K562 (cell line): ENCODE measurements around the gene GABARAP. TPM values are rescaled to one million over a fixed set of nuclear protein-coding genes. Genes with fewer than 3 reads are reported as not detected.
A peak's percentile ranks its signal among the peaks of the same experiment; 100 is the strongest.

Source experiments
- CBX3 ChIP-seq, 2 experiments: IDR thresholded peaks; 1 replicate in 1 of 2; 2 replicates in 1 of 2; pipeline ENCODE4 v1.6.1; 2012; ENCODE audit warnings: inconsistent platforms in 2 of 2, low read length in 2 of 2, borderline replicate concordance in 1 of 2, control low read depth in 1 of 2
- ELF2 ChIP-seq: fragments of 250-450 bp; sonication (Bioruptor Pico); IDR thresholded peaks from 2 replicates; pipeline ENCODE4 v1.5.0; 2021; ENCODE audit warnings: mild to moderate bottlenecking
- KDM1A ChIP-seq, 2 experiments: fragments of 450-650 bp; IDR thresholded peaks; 2 replicates each; pipeline ENCODE4 v1.6.1; 2016; ENCODE audit warnings: mild to moderate bottlenecking in 2 of 2
- MLX ChIP-seq, 2 experiments: fragments of 450-650 bp in 1 of 2; sonication (generic) in 1 of 2; formaldehyde crosslinking; conservative IDR thresholded peaks; 2 replicates each; pipeline versions ENCODE4 v1.4.0 to v1.8.1; 2020 to 2022; ENCODE audit warnings: mild to moderate bottlenecking in 1 of 2, missing genetic modification reagents in 1 of 2
- RHOXF2B ChIP-seq: fragments of 250-450 bp; sonication (Bioruptor Pico); conservative IDR thresholded peaks from 2 replicates; pipeline ENCODE4 v1.5.1; 2021
- RNF219 ChIP-seq: fragments of 250-450 bp; sonication (Bioruptor Pico); IDR thresholded peaks from 2 replicates; pipeline ENCODE4 v1.5.0; 2022; ENCODE audit warnings: mild to moderate bottlenecking
- ZBTB11 ChIP-seq, 3 experiments: fragments of 200-800 bp in 1 of 3; fragments of 250-450 bp in 1 of 3; fragments of 450-650 bp in 1 of 3; sonication (Bioruptor Pico) in 1 of 3; sonication (Bioruptor generic) in 1 of 3; formaldehyde crosslinking in 1 of 3; IDR thresholded peaks; 2 replicates each; pipeline versions ENCODE4 v1.6.1 to v1.8.0; 2016 to 2022; ENCODE audit warnings: mild to moderate bottlenecking in 2 of 3, missing genetic modification characterization in 2 of 3, missing compliant biosample characterization in 1 of 3, moderate library complexity in 1 of 3
- ZNF384 ChIP-seq: IDR thresholded peaks from 2 replicates; pipeline ENCODE4 v1.6.1; 2012; ENCODE audit warnings: low read depth, low read length, improper control_type of control experiment
- ZNF41 ChIP-seq: fragments of 250-450 bp; sonication (Bioruptor Pico); conservative IDR thresholded peaks from 2 replicates; pipeline ENCODE4 v1.4.0; 2020; ENCODE audit warnings: mild to moderate bottlenecking
- polyA plus RNA-seq, 8 experiments: library from polyadenylated mRNA; depleted of rRNA in 4 of 8; stranded (reverse) in 5 of 8; unstranded in 3 of 8; fragments of >200 nt; fragmentation: Nextera tagmentation in 2 of 8; fragmentation: Illumina TruSeq in 1 of 8; extraction: Ambion mirVana in 2 of 8; extraction: Trizol in 1 of 8; gene quantifications; 2 replicates each; pipeline versions ENCODE4 v1.2.1 to v1.2.3, GENCODE V29; 2011 to 2014; ENCODE audit warnings: inconsistent platforms in 1 of 8, missing spikeins in 1 of 8
- total RNA-seq, 7 experiments: library from RNA; depleted of rRNA in 6 of 7; stranded (reverse); fragments of >200 nt in 6 of 7; fragmentation: Illumina TruSeq in 2 of 7; extraction: Trizol in 2 of 7; gene quantifications; 2 replicates each; pipeline versions ENCODE4 v1.2.1 to v1.2.3, GENCODE V29; 2011 to 2021; ENCODE audit warnings: low replicate concordance in 1 of 7
- TF ChIP-seq, protein P1 (sequence below): sonication (generic); formaldehyde crosslinking; IDR thresholded peaks from 2 replicates; pipeline ENCODE4 v1.8.0; 2022; ENCODE audit warnings: mild to moderate bottlenecking, missing genetic modification reagents
- TF ChIP-seq, protein P2 (sequence below): sonication (generic); formaldehyde crosslinking; IDR thresholded peaks from 2 replicates; pipeline ENCODE4 v1.8.0; 2022; ENCODE audit warnings: mild to moderate bottlenecking, missing genetic modification reagents
- TF ChIP-seq, protein P3 (sequence below): fragments of 450-650 bp; formaldehyde crosslinking; IDR thresholded peaks from 2 replicates; pipeline ENCODE4 v1.4.0; 2020; ENCODE audit warnings: mild to moderate bottlenecking, mixed read lengths

The GABARAP gene
- total and polyA plus RNA-seq, 9 of the 15 experiments (the other 6 are each of a cell fraction or from before 2014, with no cell fraction given), result 47.5 to 373 (median 152) TPM

DNA sequence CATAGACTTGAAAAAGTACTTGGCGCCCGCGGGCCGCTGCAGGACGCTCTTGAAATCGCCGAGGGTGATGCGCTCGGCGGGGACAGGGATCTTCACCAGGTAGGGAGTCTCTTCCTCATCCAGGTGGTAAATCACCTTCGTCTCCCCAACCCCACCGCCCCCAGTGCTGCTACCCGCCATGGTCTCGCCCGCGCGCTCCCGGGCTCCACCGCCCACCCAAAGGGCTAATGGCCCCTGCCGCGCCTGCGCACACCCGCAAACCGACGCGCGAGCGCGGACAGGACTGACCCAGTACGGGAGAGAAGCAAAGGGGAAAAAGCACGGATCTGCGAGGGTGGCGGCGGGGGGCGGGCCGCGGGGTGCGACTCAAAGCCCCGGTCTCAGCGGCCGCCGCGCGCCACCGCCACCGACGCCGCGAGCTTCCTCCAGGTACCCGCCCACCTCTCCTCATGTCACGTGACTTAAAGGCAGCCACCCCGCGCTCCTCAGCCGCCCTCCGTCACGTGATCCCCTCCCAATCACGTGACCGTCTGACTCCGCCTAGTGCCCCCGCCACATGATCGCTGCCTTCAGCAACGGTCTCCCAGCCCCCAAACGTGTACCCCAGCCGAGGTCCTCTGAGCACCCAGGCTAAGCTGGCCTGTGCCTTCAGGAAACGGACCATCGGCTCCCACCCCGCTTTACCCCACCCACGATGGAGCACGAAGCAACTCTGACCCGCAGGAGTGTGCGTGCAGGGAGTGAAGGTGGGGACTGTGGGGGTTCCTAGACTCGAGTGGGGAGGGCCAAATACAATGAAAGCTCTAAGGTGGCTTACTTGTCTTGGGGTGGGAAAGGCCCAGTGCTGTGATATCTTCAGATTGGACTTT, 7.9 kb downstream of the GABARAP start, which contains the start of gene DVL2 (continued):
- TF ChIP-seq RNF219 (no peak), RHOXF2B (CRISPR knock-in tag) (peak; percentile 94; the same call in 1 of the 2 replicates), ZBTB11 (CRISPR knock-in tag; IDR thresholded peaks at IDR 0.05) (no peak), MLX (CRISPR knock-in tag; conservative IDR thresholded peaks at IDR 0.05) (peak in 1 of 2 experiments; percentile 92; a peak in 1 of 4 replicates), ELF2 (CRISPR knock-in tag) (peak; percentile 79), ZNF41 (CRISPR knock-in tag) (no peak), CBX3 (IDR thresholded peaks at IDR 0.05; ENCODE audit: borderline replicate concordance in 1 of 2, low read length in 2 of 2) (no peak), ZNF384 (no peak), KDM1A (IDR thresholded peaks at IDR 0.05) (no peak)
- TF ChIP-seq, protein P1, sequence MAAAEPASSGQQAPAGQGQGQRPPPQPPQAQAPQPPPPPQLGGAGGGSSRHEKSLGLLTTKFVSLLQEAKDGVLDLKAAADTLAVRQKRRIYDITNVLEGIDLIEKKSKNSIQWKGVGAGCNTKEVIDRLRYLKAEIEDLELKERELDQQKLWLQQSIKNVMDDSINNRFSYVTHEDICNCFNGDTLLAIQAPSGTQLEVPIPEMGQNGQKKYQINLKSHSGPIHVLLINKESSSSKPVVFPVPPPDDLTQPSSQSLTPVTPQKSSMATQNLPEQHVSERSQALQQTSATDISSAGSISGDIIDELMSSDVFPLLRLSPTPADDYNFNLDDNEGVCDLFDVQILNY (CRISPR knock-in tag), result no peak
- TF ChIP-seq, protein P2, sequence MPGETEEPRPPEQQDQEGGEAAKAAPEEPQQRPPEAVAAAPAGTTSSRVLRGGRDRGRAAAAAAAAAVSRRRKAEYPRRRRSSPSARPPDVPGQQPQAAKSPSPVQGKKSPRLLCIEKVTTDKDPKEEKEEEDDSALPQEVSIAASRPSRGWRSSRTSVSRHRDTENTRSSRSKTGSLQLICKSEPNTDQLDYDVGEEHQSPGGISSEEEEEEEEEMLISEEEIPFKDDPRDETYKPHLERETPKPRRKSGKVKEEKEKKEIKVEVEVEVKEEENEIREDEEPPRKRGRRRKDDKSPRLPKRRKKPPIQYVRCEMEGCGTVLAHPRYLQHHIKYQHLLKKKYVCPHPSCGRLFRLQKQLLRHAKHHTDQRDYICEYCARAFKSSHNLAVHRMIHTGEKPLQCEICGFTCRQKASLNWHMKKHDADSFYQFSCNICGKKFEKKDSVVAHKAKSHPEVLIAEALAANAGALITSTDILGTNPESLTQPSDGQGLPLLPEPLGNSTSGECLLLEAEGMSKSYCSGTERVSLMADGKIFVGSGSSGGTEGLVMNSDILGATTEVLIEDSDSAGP (CRISPR knock-in tag), result no peak
- TF ChIP-seq, protein P3, sequence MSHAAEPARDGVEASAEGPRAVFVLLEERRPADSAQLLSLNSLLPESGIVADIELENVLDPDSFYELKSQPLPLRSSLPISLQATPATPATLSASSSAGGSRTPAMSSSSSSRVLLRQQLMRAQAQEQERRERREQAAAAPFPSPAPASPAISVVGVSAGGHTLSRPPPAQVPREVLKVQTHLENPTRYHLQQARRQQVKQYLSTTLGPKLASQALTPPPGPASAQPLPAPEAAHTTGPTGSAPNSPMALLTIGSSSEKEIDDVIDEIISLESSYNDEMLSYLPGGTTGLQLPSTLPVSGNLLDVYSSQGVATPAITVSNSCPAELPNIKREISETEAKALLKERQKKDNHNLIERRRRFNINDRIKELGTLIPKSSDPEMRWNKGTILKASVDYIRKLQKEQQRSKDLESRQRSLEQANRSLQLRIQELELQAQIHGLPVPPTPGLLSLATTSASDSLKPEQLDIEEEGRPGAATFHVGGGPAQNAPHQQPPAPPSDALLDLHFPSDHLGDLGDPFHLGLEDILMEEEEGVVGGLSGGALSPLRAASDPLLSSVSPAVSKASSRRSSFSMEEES (CRISPR knock-in tag), result peak; percentile 100
